Measurements from ENCODE around the gene ACSS2. TPM values are rescaled to one million over a fixed set of nuclear protein-coding genes. Genes with fewer than 3 reads are reported as not detected.
"Not testable (repeated sequence)": the region's sequence is repeated elsewhere in the genome, so short reads cannot be mapped to it uniquely, and the experiment has no call there.

ACSS2 gene
- total and polyA plus RNA-seq, 2 of the 8 experiments (the other 6 are each of a cell fraction or from before 2014, with no cell fraction given) = 17.7 to 24.2 TPM

GRCh38 chr20:34898129-34898528 is 21.7 kb downstream of the ACSS2 start:
- H2BK5ac ChIP-seq (ENCODE audit: low read depth, low read length); H4K8ac ChIP-seq (ENCODE audit: extremely low read depth, insufficient read depth, low read length); H3K4ac ChIP-seq (replicated peaks; ENCODE audit: insufficient read length, low read depth, low read length); FAIRE-seq; H2BK20ac ChIP-seq (ENCODE audit: low read length); H3K27ac ChIP-seq (ENCODE audit: low read depth, low read length); H2BK12ac ChIP-seq (ENCODE audit: low read depth, low read length); DNase-seq (ENCODE audit: low read depth in 1 of 2, low spot score in 2 of 2); H3K56ac ChIP-seq (replicated peaks; ENCODE audit: insufficient read length, low read depth, low read length); POLR2A ChIA-PET (ENCODE audit: partially characterized antibody); H2AFZ ChIP-seq (ENCODE audit: low read length); H2AK5ac ChIP-seq (ENCODE audit: low read depth, low read length); H3K9me3 ChIP-seq (ENCODE audit: insufficient read depth in 2 of 2, low read depth in 1 of 2, low read length in 1 of 2); H3K14ac ChIP-seq (ENCODE audit: insufficient read length); H3K23ac ChIP-seq (ENCODE audit: insufficient read length); H3K4me2 ChIP-seq (ENCODE audit: insufficient read depth in 1 of 2, low read depth in 2 of 2, low read length in 2 of 2); H2BK15ac ChIP-seq (ENCODE audit: low read length); H3K23me2 ChIP-seq (ENCODE audit: low read depth, low read length); H3K36me3 ChIP-seq (ENCODE audit: control insufficient read depth in 2 of 4, insufficient read depth in 4 of 4, low read length in 3 of 4); H3K79me2 ChIP-seq (ENCODE audit: control insufficient read depth in 1 of 2, insufficient read depth in 2 of 2, low read length in 2 of 2); H3K27me3 ChIP-seq (replicated peaks in 1 of 4; ENCODE audit: control insufficient read depth in 3 of 4, extremely low read depth in 1 of 4, insufficient read depth in 3 of 4, low read length in 3 of 4); H2BK120ac ChIP-seq (replicated peaks; ENCODE audit: low read depth, low read length); H3K9ac ChIP-seq (replicated peaks in 1 of 4; ENCODE audit: extremely low read depth in 1 of 4, low read depth in 3 of 4, low read length in 3 of 4); H3K18ac ChIP-seq (ENCODE audit: extremely low read depth, low read length); H4K5ac ChIP-seq (ENCODE audit: insufficient read length, low read depth, low read length); H3K4me1 ChIP-seq (replicated peaks in 1 of 4; ENCODE audit: control insufficient read depth in 3 of 4, insufficient read depth in 4 of 4, low read length in 3 of 4); H3K4me3 ChIP-seq (ENCODE audit: extremely low read depth in 1 of 4, insufficient read depth in 2 of 4, low read depth in 3 of 4, low read length in 4 of 4); H4K20me1 ChIP-seq (replicated peaks in 1 of 2; ENCODE audit: control insufficient read depth in 1 of 2, insufficient read depth in 2 of 2, low read length in 2 of 2); H4K91ac ChIP-seq (replicated peaks; ENCODE audit: insufficient read length, low read length); H3K79me1 ChIP-seq (ENCODE audit: low read depth, low read length): not testable (repeated sequence)
- WGBS, 2 experiments (ENCODE audit: extremely low coverage in 1 of 2, insufficient coverage in 1 of 2, insufficient read length in 1 of 2, insufficient replicate concordance in 2 of 2, low coverage in 1 of 2, low lambda C conversion rate in 2 of 2, missing lambda C conversion rate in 1 of 2) = 75% methylated on average over 3 of the region's 3 CpGs; no CpG with 5 or more reads in 1 of the 2 experiments
- CTCF ChIA-PET (ENCODE audit: partially characterized antibody) = interaction anchor here (0.6 to 0.7 kb wide), 2 partner anchors 22 to 141 kb away, joined by 3 to 6 read pairs; partner anchors contain the start of gene ACSS2

- DNase-seq (ENCODE audit: low read depth in 1 of 2, low spot score in 2 of 2); POLR2A ChIA-PET (ENCODE audit: partially characterized antibody); H3K4me1 ChIP-seq (replicated peaks in 1 of 4; ENCODE audit: control insufficient read depth in 3 of 4, insufficient read depth in 4 of 4, low read length in 3 of 4); H4K20me1 ChIP-seq (replicated peaks in 1 of 2; ENCODE audit: control insufficient read depth in 1 of 2, insufficient read depth in 2 of 2, low read length in 2 of 2); H3K18ac ChIP-seq (ENCODE audit: extremely low read depth, low read length); H2BK15ac ChIP-seq (ENCODE audit: low read length); H2BK20ac ChIP-seq (ENCODE audit: low read length); H3K79me2 ChIP-seq (ENCODE audit: control insufficient read depth in 1 of 2, insufficient read depth in 2 of 2, low read length in 2 of 2); H4K8ac ChIP-seq (ENCODE audit: extremely low read depth, insufficient read depth, low read length); H3K9me3 ChIP-seq (ENCODE audit: insufficient read depth in 2 of 2, low read depth in 1 of 2, low read length in 1 of 2); H3K56ac ChIP-seq (replicated peaks; ENCODE audit: insufficient read length, low read depth, low read length); H3K27ac ChIP-seq (ENCODE audit: low read depth, low read length); H3K14ac ChIP-seq (ENCODE audit: insufficient read length); H3K4me3 ChIP-seq (ENCODE audit: extremely low read depth in 1 of 4, insufficient read depth in 2 of 4, low read depth in 3 of 4, low read length in 4 of 4); H2BK12ac ChIP-seq (ENCODE audit: low read depth, low read length); H2AK5ac ChIP-seq (ENCODE audit: low read depth, low read length); FAIRE-seq; H3K4me2 ChIP-seq (ENCODE audit: insufficient read depth in 1 of 2, low read depth in 2 of 2, low read length in 2 of 2); H3K27me3 ChIP-seq (replicated peaks in 1 of 4; ENCODE audit: control insufficient read depth in 3 of 4, extremely low read depth in 1 of 4, insufficient read depth in 3 of 4, low read length in 3 of 4); H4K5ac ChIP-seq (ENCODE audit: insufficient read length, low read depth, low read length); H3K4ac ChIP-seq (replicated peaks; ENCODE audit: insufficient read length, low read depth, low read length); H3K23me2 ChIP-seq (ENCODE audit: low read depth, low read length); H3K36me3 ChIP-seq (ENCODE audit: control insufficient read depth in 2 of 4, insufficient read depth in 4 of 4, low read length in 3 of 4); H2AFZ ChIP-seq (ENCODE audit: low read length); H2BK120ac ChIP-seq (replicated peaks; ENCODE audit: low read depth, low read length); H4K91ac ChIP-seq (replicated peaks; ENCODE audit: insufficient read length, low read length); H3K79me1 ChIP-seq (ENCODE audit: low read depth, low read length); H3K23ac ChIP-seq (ENCODE audit: insufficient read length); H2BK5ac ChIP-seq (ENCODE audit: low read depth, low read length); H3K9ac ChIP-seq (replicated peaks in 1 of 4; ENCODE audit: extremely low read depth in 1 of 4, low read depth in 3 of 4, low read length in 3 of 4): not testable (repeated sequence)
- no CpG with 5 or more reads among the region's 26 CpGs for WGBS, 2 experiments (ENCODE audit: extremely low coverage in 1 of 2, insufficient coverage in 1 of 2, insufficient read length in 1 of 2, insufficient replicate concordance in 2 of 2, low coverage in 1 of 2, low lambda C conversion rate in 2 of 2, missing lambda C conversion rate in 1 of 2)
- CTCF ChIA-PET (ENCODE audit: partially characterized antibody) = interaction anchor here (0.6 kb wide), 1 partner anchor 22 kb away, joined by 3 read pairs; the partner anchor contains the start of gene ACSS2
Measured at GRCh38 chr20:34898731-34899130, 22.3 kb downstream of the ACSS2 start.
